NCI-H69 (cell line): ENCODE measurements around the gene SLC35F4.
A peak's percentile ranks its signal among the peaks of the same experiment; 100 is the strongest.

Source experiments
- DNase-seq: peaks from one replicate; lab custom pipeline; 2025; lab: John Stamatoyannopoulos, UW

Gene SLC35F4

GRCh38 chr14:57612946-57613345 lies 252.9 kb downstream of the SLC35F4 start:
- no peak for DNase-seq

- DNase-seq: no peak
These were observed 254.3 kb downstream of the SLC35F4 start for GRCh38 chr14:57611555-57612075.

GRCh38 chr14:57610631-57611030 lies 255.3 kb downstream of the SLC35F4 start:
- no peak for DNase-seq

- DNase-seq: no peak
These were observed 256.5 kb downstream of the SLC35F4 start for GRCh38 chr14:57609192-57610075.

GRCh38 chr14:57607086-57607485 lies 258.8 kb downstream of the SLC35F4 start:
- DNase-seq: no peak

GRCh38 chr14:57583396-57583795 lies 282.5 kb downstream of the SLC35F4 start:
- peak; percentile 12 for DNase-seq

GRCh38 chr14:57582746-57583145 lies 283.1 kb downstream of the SLC35F4 start:
- DNase-seq: no peak

GRCh38 chr14:57578801-57579200 lies 287.1 kb downstream of the SLC35F4 start:
- DNase-seq: peak; percentile 22

GRCh38 chr14:57576498-57576897 lies 289.4 kb downstream of the SLC35F4 start:
- no peak for DNase-seq

- DNase-seq: peak; percentile 95
These were observed 290.4 kb downstream of the SLC35F4 start for GRCh38 chr14:57575482-57575881.

- peak; percentile 58 for DNase-seq
These were observed 291.1 kb downstream of the SLC35F4 start for GRCh38 chr14:57574617-57575288.

- DNase-seq: no peak
These were observed 292.7 kb downstream of the SLC35F4 start for GRCh38 chr14:57573173-57573572.

GRCh38 chr14:57568554-57568953 lies 297.3 kb downstream of the SLC35F4 start:
- no peak for DNase-seq

- no peak for DNase-seq
These were observed 298.7 kb downstream of the SLC35F4 start for GRCh38 chr14:57567220-57567619.

- DNase-seq: no peak
These were observed 305.2 kb downstream of the SLC35F4 start for GRCh38 chr14:57560681-57561080.

GRCh38 chr14:57559576-57559975 lies 306.3 kb downstream of the SLC35F4 start:
- no peak for DNase-seq

GRCh38 chr14:57549765-57550420 lies 316.0 kb downstream of the SLC35F4 start:
- no peak for DNase-seq

- DNase-seq: no peak
These were observed 316.8 kb downstream of the SLC35F4 start for GRCh38 chr14:57549016-57549564.

GRCh38 chr14:57547131-57547530 lies 318.8 kb downstream of the SLC35F4 start:
- DNase-seq: no peak

- peak; percentile 37 for DNase-seq
These were observed 332.7 kb downstream of the SLC35F4 start for GRCh38 chr14:57533214-57533613.

- DNase-seq: no peak
These were observed 335.3 kb downstream of the SLC35F4 start for GRCh38 chr14:57530571-57530970.

GRCh38 chr14:57526942-57527341 lies 338.9 kb downstream of the SLC35F4 start:
- peak; percentile 15 for DNase-seq
